ENCODE measurements around the gene COL23A1. TPM values are rescaled to one million over a fixed set of nuclear protein-coding genes. Genes with fewer than 3 reads are reported as not detected.

Gene COL23A1
- polyA plus RNA-seq, 3 donors: 0.11 to 0.21 TPM; not detected in 1

DNA sequence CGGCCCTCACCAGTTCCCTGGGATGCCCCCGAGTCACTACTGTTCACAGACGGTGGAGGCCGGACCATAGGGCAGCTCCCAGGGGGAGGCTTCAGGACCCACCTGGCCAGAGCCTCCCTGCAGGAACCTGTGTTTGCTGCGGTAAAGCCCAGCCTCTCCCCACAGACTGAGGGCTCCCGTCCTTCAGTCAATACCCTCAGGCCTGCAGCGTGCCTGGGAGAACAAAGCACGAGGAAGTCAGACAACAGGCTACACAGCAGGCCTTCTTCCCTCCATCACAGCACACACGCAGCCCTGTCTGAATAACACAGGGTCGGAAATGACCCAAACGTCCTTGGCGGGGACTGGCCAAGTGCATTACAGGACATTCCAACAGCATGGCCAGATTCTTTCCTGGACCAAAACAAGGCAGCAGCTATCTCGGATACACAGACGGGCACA is 34.4 kb downstream of the COL23A1 start:
- no peak overlapping the region for H3K4me3 Mint-ChIP-seq
- no peak overlapping the region for H2AFZ ChIP-seq (ENCODE audit: insufficient read depth, low read depth, low read length, poor library complexity, severe bottlenecking)
- peaks cover 6% of the 10 kb centered on the region for H3K4me1 Mint-ChIP-seq
- H3K4me1 ChIP-seq (ENCODE audit: control insufficient read depth in 1 of 2, insufficient read depth in 2 of 2, low read length in 2 of 2): no peaks in the 10 kb centered on the region
- no peak overlapping the region for H3K4me3 ChIP-seq (replicated peaks in 1 of 3; ENCODE audit: low read depth in 2 of 3, low read length in 3 of 3)
- TF ChIP-seq, protein P1, sequence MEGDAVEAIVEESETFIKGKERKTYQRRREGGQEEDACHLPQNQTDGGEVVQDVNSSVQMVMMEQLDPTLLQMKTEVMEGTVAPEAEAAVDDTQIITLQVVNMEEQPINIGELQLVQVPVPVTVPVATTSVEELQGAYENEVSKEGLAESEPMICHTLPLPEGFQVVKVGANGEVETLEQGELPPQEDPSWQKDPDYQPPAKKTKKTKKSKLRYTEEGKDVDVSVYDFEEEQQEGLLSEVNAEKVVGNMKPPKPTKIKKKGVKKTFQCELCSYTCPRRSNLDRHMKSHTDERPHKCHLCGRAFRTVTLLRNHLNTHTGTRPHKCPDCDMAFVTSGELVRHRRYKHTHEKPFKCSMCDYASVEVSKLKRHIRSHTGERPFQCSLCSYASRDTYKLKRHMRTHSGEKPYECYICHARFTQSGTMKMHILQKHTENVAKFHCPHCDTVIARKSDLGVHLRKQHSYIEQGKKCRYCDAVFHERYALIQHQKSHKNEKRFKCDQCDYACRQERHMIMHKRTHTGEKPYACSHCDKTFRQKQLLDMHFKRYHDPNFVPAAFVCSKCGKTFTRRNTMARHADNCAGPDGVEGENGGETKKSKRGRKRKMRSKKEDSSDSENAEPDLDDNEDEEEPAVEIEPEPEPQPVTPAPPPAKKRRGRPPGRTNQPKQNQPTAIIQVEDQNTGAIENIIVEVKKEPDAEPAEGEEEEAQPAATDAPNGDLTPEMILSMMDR (IDR thresholded peaks at IDR 0.05): no peak
- H3K27me3 ChIP-seq (ENCODE audit: control insufficient read depth in 2 of 2, insufficient read depth in 2 of 2, low read length in 2 of 2): no peaks in the 10 kb centered on the region
- no peak for DNase-seq
- peaks cover 3 to 4% (median 3%) of the 10 kb centered on the region in 3 donors for H3K27me3 Mint-ChIP-seq (ENCODE audit: low read depth in 3 of 3)
- H3K27ac Mint-ChIP-seq: peak overlapping the region in 1 of 7 donors; percentile 35
- H3K9me3 Mint-ChIP-seq: peaks cover 0 to 2% (median 0%) of the 10 kb centered on the region in 7 donors
- no peaks in the 10 kb centered on the region for H3K9me3 ChIP-seq (replicated peaks in 1 of 2; ENCODE audit: control insufficient read depth in 1 of 2, insufficient read depth in 1 of 2, low read length in 2 of 2)
- H3K27ac ChIP-seq (ENCODE audit: low read depth in 1 of 2, low read length in 2 of 2): no peak overlapping the region
- intact Hi-C loops (cut with micrococcal nuclease): no loop called here
- H3K36me3 ChIP-seq (replicated peaks in 1 of 2; ENCODE audit: control insufficient read depth in 1 of 2, insufficient read depth in 2 of 2, low read length in 2 of 2): no peaks in the 10 kb centered on the region
- H3K79me2 ChIP-seq (ENCODE audit: insufficient read depth, low read length): no peaks in the 10 kb centered on the region
- H3K4me2 ChIP-seq (replicated peaks; ENCODE audit: extremely low read depth, low read length, poor library complexity, severe bottlenecking): no peak overlapping the region
- no peaks in the 10 kb centered on the region for H3K36me3 Mint-ChIP-seq
- H3K9ac ChIP-seq (ENCODE audit: insufficient read depth, low read length, poor library complexity, severe bottlenecking): no peak overlapping the region
- no peaks in the 10 kb centered on the region for H4K20me1 ChIP-seq (ENCODE audit: insufficient read depth, low read length)
- WGBS (ENCODE audit: insufficient coverage): 96% methylated on average over 10 of the region's 14 CpGs

DNA sequence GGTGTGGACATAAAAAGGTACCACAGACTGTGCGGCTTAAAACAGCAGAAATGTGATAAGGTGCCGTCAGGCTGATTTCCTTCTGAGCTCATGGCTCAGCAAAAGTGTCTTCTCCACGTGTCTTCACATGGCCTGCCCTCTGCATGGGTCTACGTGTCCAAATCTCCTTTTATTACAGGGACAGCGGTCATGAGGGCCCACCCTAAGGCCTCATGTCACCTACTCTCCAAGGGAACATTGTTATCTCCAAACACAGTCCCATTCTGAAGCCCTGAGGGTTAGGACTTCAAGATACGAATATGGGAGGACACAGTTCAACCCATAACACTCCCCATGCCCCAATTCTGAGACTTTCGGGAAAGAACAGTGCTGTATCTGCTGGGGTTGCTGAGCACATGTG is 35.2 kb downstream of the COL23A1 start:
- peaks cover 0 to 2% (median 0%) of the 10 kb centered on the region in 7 donors for H3K9me3 Mint-ChIP-seq
- Histone ChIP-seq H3K9ac (ENCODE audit: insufficient read depth, low read length, poor library complexity, severe bottlenecking) (no peak overlapping the region), H3K4me1 (ENCODE audit: control insufficient read depth in 1 of 2, insufficient read depth in 2 of 2, low read length in 2 of 2) (no peaks in the 10 kb centered on the region), H3K27me3 (ENCODE audit: control insufficient read depth in 2 of 2, insufficient read depth in 2 of 2, low read length in 2 of 2) (no peaks in the 10 kb centered on the region), H4K20me1 (ENCODE audit: insufficient read depth, low read length) (no peaks in the 10 kb centered on the region), H3K4me3 (replicated peaks in 1 of 3; ENCODE audit: low read depth in 2 of 3, low read length in 3 of 3) (no peak overlapping the region), H3K9me3 (replicated peaks in 1 of 2; ENCODE audit: control insufficient read depth in 1 of 2, insufficient read depth in 1 of 2, low read length in 2 of 2) (no peaks in the 10 kb centered on the region), H2AFZ (ENCODE audit: insufficient read depth, low read depth, low read length, poor library complexity, severe bottlenecking) (no peak overlapping the region), H3K79me2 (ENCODE audit: insufficient read depth, low read length) (no peaks in the 10 kb centered on the region), H3K4me2 (replicated peaks; ENCODE audit: extremely low read depth, low read length, poor library complexity, severe bottlenecking) (no peak overlapping the region), H3K27ac (ENCODE audit: low read depth in 1 of 2, low read length in 2 of 2) (no peak overlapping the region), H3K36me3 (replicated peaks in 1 of 2; ENCODE audit: control insufficient read depth in 1 of 2, insufficient read depth in 2 of 2, low read length in 2 of 2) (no peaks in the 10 kb centered on the region)
- H3K27me3 Mint-ChIP-seq (ENCODE audit: low read depth in 3 of 3): peaks cover 0 to 4% (median 3%) of the 10 kb centered on the region in 3 donors
- TF ChIP-seq, protein P1 (IDR thresholded peaks at IDR 0.05): no peak
- H3K27ac Mint-ChIP-seq: no peak overlapping the region
- H3K4me1 Mint-ChIP-seq: peaks cover 2% of the 10 kb centered on the region
- no peaks in the 10 kb centered on the region for H3K36me3 Mint-ChIP-seq
- intact Hi-C loops (cut with micrococcal nuclease): no loop called here
- no peak overlapping the region for H3K4me3 Mint-ChIP-seq
- no peak for DNase-seq
- WGBS (ENCODE audit: insufficient coverage): 88% methylated on average over 6 of the region's 7 CpGs
